RPMI7951 (cell line): Measurements from ENCODE around the gene ORC6. TPM values are rescaled to one million over a fixed set of nuclear protein-coding genes. Genes with fewer than 3 reads are reported as not detected.
"Not testable (repeated sequence)": the region's sequence is repeated elsewhere in the genome, so short reads cannot be mapped to it uniquely, and the experiment has no call there.

Source experiments
- DNase-seq: peaks from one replicate; pipeline ENCODE4 v3.0.0-alpha.2; 2012; ENCODE audit warnings: low read depth
- total RNA-seq: library from RNA; depleted of rRNA; stranded (reverse); fragments of >200 nt; shearing (Covaris generic); gene quantifications from 2 replicates; pipeline ENCODE4 v1.2.3, GENCODE V29; 2014; rRNA removed

ORC6 gene
- 33.3 and 53.0 TPM in 2 replicates for total RNA-seq

DNA sequence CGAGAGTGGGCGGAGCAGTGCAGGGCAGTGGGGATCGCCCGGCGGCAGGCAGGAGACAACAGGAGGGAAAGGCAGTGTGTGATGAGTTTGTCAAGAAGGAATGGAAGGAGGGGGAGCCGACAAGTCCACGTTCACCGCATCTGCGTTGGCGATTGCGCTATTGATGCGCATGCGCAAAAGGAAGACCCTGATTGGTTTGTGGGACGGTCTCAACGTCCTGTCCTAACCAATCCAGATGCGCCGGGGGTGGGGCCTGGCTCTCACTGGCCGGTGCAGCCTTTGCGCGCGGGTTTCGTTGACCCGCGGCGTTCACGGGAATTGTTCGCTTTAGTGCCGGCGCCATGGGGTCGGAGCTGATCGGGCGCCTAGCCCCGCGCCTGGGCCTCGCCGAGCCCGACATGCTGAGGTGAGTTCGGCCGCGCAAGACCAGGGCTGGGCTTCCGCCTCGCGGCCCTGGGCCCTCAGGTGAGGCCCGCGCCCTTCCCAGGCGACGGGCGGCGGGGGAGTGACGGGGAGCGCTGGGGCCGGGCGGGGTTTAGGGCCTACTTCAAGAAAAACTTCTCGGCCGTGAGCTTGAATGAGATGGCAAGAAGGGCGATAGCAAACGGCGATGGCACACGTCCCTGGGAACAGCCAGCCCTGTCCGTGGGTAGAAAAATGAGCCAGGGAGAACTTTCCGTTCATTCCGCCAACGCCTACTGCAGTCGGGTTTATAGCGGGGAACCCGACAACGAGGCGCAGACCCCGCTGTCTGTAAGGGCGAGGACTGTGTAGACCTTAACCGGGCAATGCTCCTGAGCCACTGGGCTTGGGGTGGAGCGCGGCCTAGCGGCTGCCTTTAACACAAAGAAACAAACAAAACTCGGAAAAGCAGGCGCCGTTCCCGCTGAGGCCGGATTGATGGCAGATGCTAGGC, at the start of gene ORC6:
ORC6 (plus strand) TSS at position 295 of the 916 bp plus-strand sequence; CDS start at position 342, 47 bp downstream.
- DNase-seq, result peak; percentile 94

- no peak for DNase-seq
Measured at GRCh38 chr16:46648656-46649055, 40.8 kb upstream of the ORC6 start.

DNA sequence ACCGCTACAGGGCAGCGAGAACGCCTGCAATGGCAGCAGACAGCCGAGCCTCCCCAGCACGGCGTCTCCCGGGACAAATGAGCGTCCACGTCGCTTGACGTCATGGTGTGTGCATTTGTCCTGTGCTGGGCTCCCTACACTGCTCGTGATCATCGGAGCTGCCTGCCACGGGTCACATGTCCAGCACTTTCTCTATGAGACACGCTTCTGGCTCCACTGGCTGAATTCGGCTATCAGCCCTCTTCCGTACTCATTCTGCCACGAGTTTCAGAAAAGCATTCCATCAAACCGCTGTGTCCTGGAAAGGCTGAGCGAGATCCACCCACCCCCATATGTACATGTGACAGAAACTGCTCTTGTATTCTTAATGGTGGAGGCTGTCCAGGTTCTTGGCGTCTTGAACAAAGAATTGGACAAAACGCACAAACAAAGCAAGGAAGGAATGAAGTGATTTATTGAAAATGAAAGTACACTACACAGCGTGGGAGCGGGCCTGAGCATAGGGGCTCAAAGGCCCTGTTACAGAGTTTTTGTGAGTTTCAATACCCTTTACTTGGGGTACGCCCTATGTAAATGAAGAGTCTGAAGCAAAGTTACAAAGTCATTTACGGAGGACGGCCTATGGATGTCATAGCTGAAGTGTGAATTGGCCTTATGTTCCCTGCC, 39.7 kb upstream of the ORC6 start:
- DNase-seq, result peak; percentile 73

GRCh38 chr16:46650254-46650623, 39.2 kb upstream of the ORC6 start:
- DNase-seq, result peak; percentile 83

- DNase-seq, result no peak
Measured at GRCh38 chr16:46651305-46651704, 38.2 kb upstream of the ORC6 start.

- DNase-seq, result no peak
Measured at GRCh38 chr16:46658925-46659324, 30.5 kb upstream of the ORC6 start.

DNA sequence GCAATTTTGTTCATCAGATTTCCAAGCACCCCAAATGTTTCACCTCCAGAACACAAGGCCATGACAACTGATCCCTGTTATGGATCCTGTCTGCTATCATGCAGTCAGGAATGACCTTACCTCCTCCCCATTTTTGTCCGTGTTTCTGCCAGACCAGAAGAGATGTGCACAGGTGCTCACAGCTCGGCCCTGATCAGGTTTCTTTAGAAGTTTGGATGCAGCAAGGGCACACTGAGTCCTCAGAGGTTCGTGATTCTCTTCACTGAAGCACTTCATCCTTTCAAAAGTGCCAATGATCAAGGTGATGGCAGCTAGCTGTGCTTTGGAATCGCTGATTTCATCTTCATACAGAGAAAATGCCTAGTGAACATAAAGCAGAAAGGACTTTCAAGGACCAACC, 27.3 kb upstream of the ORC6 start:
- DNase-seq, result no peak

DNA sequence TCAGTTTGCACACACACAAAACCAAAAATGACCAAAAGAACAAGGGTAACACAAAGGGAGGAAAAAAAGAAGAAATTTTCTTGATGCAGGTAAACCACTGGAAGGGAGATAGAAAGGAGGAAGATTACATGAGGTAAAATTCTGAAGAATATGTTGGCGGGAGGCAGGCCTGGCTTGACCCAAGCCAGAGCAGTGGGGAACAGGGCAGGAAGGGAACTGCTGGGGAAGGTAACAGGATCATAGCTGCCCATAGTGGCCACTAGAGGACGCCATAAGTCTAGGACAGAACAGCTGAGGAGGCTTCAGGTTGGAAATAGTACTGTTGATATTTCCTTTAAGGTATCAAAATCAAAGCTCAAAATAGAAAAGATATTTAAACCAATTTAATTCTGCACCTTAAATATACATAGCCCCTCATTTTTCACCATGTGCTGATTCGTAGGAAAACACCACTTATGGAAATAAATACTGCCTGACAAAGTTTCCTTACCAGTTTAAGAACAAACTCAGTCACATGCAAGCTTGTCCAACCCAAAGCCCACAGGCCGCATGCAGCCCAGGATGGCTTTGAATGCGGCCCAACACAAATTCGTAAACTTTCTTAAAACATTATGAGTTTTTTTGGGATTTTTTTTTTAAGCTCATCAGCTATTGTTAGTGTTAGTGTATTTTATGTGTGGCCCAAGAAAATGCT, 16.0 kb upstream of the ORC6 start:
- peak; percentile 53 for DNase-seq

- DNase-seq, result not testable (repeated sequence)
Measured at GRCh38 chr16:46677943-46678342, 11.5 kb upstream of the ORC6 start.

DNA sequence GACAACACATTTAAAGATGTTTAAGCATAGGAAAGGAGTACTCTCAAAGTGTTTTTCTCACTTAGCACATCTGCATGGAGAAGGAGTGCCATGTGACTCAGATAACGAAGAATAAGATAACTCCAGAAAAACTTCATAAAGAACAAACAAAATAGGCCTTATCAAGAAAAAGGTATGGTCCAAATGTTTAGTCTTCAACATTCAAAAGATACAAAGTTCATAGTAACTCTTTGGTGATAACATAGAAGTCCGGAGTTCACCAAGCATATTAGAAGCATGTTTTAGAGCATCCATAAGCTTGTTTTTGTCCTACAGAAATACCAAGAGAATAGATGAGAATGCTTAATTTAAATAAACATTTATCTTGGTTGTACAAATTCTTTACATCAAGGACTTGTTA, 7.6 kb upstream of the ORC6 start:
- not testable (repeated sequence) for DNase-seq

GRCh38 chr16:46686815-46687473, 2.5 kb upstream of the ORC6 start:
- no peak for DNase-seq

- DNase-seq, result no peak
Measured at GRCh38 chr16:46687486-46687885, 2.0 kb upstream of the ORC6 start.

DNA sequence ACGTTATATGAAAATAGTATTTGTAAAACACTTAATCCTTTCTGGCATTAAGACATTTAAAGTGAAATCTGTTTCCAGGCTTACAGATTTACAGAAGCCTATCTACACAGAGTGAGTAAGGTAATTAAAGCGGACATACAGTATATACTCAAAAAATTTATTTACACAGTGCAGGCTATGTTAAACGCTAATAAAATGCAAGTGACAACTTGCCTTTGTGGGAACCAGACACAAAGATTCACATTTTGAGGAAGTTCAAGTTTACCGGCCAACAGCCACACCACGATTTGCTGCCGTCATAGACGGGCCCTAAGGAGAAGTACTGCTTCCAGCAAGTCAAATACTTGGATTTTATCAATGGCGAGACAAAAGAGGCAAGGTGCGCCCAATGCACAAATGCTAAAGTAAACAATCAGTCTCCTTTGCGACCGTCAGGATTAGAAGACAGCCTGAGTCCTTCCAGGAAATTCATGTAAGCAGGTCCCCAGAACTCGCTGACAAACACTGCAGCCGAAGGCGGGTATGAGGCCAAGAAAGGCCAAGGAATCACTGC, 1.3 kb upstream of the ORC6 start:
- no peak for DNase-seq

- DNase-seq, result peak; percentile 98
Measured at GRCh38 chr16:46688654-46689364, 650 bp upstream of the ORC6 start, which contains the start of gene VPS35. Gene VPS35 (minus strand): TSS chr16:46689178. CDS start chr16:46689133, 45 bp downstream.

GRCh38 chr16:46690281-46691178, 1.1 kb downstream of the ORC6 start:
- DNase-seq, result peak; percentile 23

GRCh38 chr16:46691726-46692125, 2.3 kb downstream of the ORC6 start:
- DNase-seq, result no peak

GRCh38 chr16:46693598-46693997, 4.1 kb downstream of the ORC6 start:
- no peak for DNase-seq

- DNase-seq, result no peak
Measured at GRCh38 chr16:46695937-46696336, 6.5 kb downstream of the ORC6 start.

DNA sequence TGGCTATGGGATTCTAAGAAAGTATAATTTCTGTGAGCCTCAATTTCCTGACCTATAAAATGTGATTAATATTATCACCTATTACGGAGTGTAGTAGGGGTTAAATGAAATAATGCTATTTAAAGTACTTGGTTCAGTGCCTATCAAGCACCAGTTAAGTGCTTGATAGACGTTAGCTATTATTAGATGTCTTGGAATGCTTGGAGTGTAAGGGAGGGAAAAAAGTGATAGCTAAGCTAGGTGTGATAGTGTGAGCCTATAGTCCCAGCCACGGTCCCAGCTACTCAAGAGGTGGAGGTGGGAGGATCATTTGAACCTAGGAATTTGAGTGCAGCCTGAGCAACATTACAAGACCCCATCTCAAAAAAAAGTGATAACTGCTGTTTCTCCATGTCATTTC, 7.5 kb downstream of the ORC6 start:
- DNase-seq, result no peak

DNA sequence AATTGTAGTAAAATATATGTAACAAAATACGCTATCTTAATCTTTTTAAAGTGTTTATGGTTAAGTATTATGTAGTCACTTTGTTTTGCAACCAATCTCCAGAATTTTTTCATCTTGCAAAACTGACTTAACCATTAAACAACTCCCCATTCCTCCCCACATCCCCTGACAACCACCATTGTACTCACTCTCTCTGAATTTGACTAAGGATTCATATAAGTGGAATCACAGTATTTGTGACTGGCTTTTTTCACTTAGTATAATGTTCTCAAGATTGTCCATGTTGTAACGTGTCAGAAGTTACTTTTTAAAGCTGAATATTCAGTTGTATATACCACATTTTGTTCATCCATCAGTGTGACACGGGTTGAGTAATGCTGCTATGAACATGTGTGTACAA, 10.6 kb downstream of the ORC6 start:
- no peak for DNase-seq
